Endothelial cell of umbilical vein (primary cell): ENCODE results near the gene USP17L29.
"Not testable (repeated sequence)": the region's sequence is repeated elsewhere in the genome, so short reads cannot be mapped to it uniquely, and the experiment has no call there.

ENCODE experiments used
- CTCF ChIP-seq, 2 donors: IDR thresholded peaks; 1 replicate in 1 of 2; 2 replicates in 1 of 2; pipeline ENCODE4 v1.5.1; 2011; ENCODE audit warnings: low read length in 2 of 2, mild to moderate bottlenecking in 2 of 2, moderate library complexity in 2 of 2, control low read depth in 1 of 2, inconsistent platforms in 1 of 2, low read depth in 1 of 2; ENCODE audit not compliant: insufficient read depth in 1 of 2; ENCODE audit errors: extremely low read depth in 1 of 2
- EZH2 ChIP-seq: IDR thresholded peaks from 2 replicates; pipeline ENCODE4 v1.6.1; 2012; ENCODE audit warnings: borderline replicate concordance, low read depth, mild to moderate bottlenecking, moderate library complexity, low read length, inconsistent platforms; ENCODE audit not compliant: severe bottlenecking
- GATA2 ChIP-seq: IDR thresholded peaks from 2 replicates; pipeline ENCODE4 v1.7.0; 2011; ENCODE audit warnings: low read depth, mild to moderate bottlenecking, moderate library complexity, mixed read lengths, low read length; ENCODE audit not compliant: insufficient read length, insufficient read depth
- MYC ChIP-seq: IDR thresholded peaks from one replicate; pipeline ENCODE4 v1.6.1; 2011; ENCODE audit warnings: mild to moderate bottlenecking, low read depth, low read length
- POLR2A ChIP-seq: IDR thresholded peaks from 2 replicates; pipeline ENCODE4 v1.6.1; 2012; ENCODE audit warnings: low read depth, mild to moderate bottlenecking, control low read depth, low read length
- POLR2AphosphoS5 ChIP-seq: IDR thresholded peaks from 2 replicates; pipeline ENCODE4 v1.6.1; 2012; ENCODE audit warnings: low read depth, mild to moderate bottlenecking, control low read depth, low read length, moderate library complexity; ENCODE audit not compliant: insufficient read depth

DNA sequence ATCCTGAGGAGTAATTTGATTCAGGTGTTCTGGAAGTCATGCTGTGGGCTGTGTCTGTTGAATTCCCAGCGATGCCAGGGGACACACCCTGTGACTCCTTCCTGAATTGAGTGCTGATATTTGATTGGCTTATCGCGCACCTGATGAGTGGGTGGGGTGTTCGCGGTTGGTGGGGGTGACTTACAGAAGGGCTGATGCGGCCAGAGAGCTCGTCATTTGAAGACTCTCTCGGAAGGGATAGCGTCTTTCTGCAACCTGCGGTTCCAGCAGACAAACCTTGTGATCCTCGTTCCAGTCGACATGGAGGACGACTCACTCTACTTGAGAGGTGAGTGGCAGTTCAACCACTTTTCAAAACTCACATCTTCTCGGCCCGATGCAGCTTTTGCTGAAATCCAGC lies at the start of gene USP17L29:
- TF ChIP-seq EZH2; CTCF (IDR thresholded peaks at IDR 0.05; ENCODE audit: extremely low read depth in 1 of 2, insufficient read depth in 1 of 2, low read depth in 1 of 2, low read length in 2 of 2); POLR2AphosphoS5; POLR2A; MYC; GATA2: not testable (repeated sequence)
